Neuronal stem cell (in vitro differentiated cells): Measurements from ENCODE around the gene ALG3.

Experiments
- DNase-seq: peaks from one replicate; pipeline ENCODE4 v3.0.0-alpha.2; 2013; ENCODE audit warnings: low spot score
- H2AFZ ChIP-seq: one replicate; pipeline ENCODE4 v1.6.1; 2013; ENCODE audit warnings: mild to moderate bottlenecking, low read length, inconsistent platforms
- H2AK5ac ChIP-seq: 2 replicates; pipeline ENCODE4 v1.6.1; 2013; ENCODE audit warnings: low read depth, mild to moderate bottlenecking, inconsistent platforms, low read length, moderate library complexity, mixed read lengths
- H2BK120ac ChIP-seq: 2 replicates; pipeline ENCODE4 v1.6.1; 2013; ENCODE audit warnings: low read depth, mild to moderate bottlenecking, inconsistent platforms, low read length, moderate library complexity, mixed read lengths
- H2BK12ac ChIP-seq: one replicate; pipeline ENCODE4 v1.6.1; 2013; ENCODE audit warnings: low read length, inconsistent platforms
- H2BK15ac ChIP-seq: 2 replicates; pipeline ENCODE4 v1.6.1; 2013; ENCODE audit warnings: mild to moderate bottlenecking, low read length, inconsistent platforms, mixed read lengths
- H2BK5ac ChIP-seq: one replicate; pipeline ENCODE4 v1.6.1; 2013; ENCODE audit warnings: inconsistent platforms, mild to moderate bottlenecking, low read length, moderate library complexity
- H3K14ac ChIP-seq: one replicate; pipeline ENCODE4 v1.6.1; 2013; ENCODE audit warnings: low read length, inconsistent platforms
- H3K18ac ChIP-seq: 2 replicates; pipeline ENCODE4 v1.6.1; 2013; ENCODE audit warnings: low read length, inconsistent platforms
- H3K23ac ChIP-seq: 2 replicates; pipeline ENCODE4 v1.6.1; 2013; ENCODE audit warnings: low read depth, mild to moderate bottlenecking, mixed read lengths, low read length, inconsistent platforms; ENCODE audit not compliant: poor library complexity
- H3K27ac ChIP-seq: replicated peaks from 3 replicates; pipeline ENCODE4 v1.5.1; 2013; ENCODE audit warnings: low read length, inconsistent platforms
- H3K27me3 ChIP-seq, 3 experiments: 2 replicates each; pipeline ENCODE4 v1.6.1; 2013; ENCODE audit warnings: low read length in 3 of 3, mild to moderate bottlenecking in 2 of 3, inconsistent platforms in 1 of 3, low read depth in 1 of 3, mixed read lengths in 1 of 3, moderate library complexity in 1 of 3; ENCODE audit not compliant: control insufficient read depth in 3 of 3, insufficient read depth in 3 of 3
- H3K36me3 ChIP-seq, 2 donors: replicated peaks in 1 of 2; 2 replicates each; pipeline ENCODE4 v1.6.1; 2013; ENCODE audit warnings: low read length in 2 of 2; ENCODE audit not compliant: control insufficient read depth in 2 of 2, insufficient read depth in 2 of 2
- H3K4ac ChIP-seq: 2 replicates; pipeline ENCODE4 v1.6.1; 2013; ENCODE audit warnings: inconsistent platforms, mild to moderate bottlenecking, low read length, moderate library complexity
- H3K4me1 ChIP-seq, 2 donors: 1 replicate in 1 of 2; 2 replicates in 1 of 2; pipeline ENCODE4 v1.6.1; 2013; ENCODE audit warnings: low read length in 2 of 2, low read depth in 1 of 2; ENCODE audit not compliant: control insufficient read depth in 2 of 2, insufficient read depth in 1 of 2
- H3K4me2 ChIP-seq: one replicate; pipeline ENCODE4 v1.6.1; 2013; ENCODE audit warnings: mild to moderate bottlenecking, low read length, inconsistent platforms; ENCODE audit not compliant: insufficient read depth, poor library complexity, severe bottlenecking
- H3K4me3 ChIP-seq, 2 donors: 2 replicates each; pipeline ENCODE4 v1.5.1; 2013; ENCODE audit warnings: low read length in 2 of 2, mild to moderate bottlenecking in 2 of 2, inconsistent platforms in 1 of 2, moderate library complexity in 1 of 2
- H3K79me1 ChIP-seq: one replicate; pipeline ENCODE4 v1.6.1; 2013; ENCODE audit warnings: low read depth, mild to moderate bottlenecking, inconsistent platforms, low read length, moderate library complexity
- H3K9ac ChIP-seq: one replicate; pipeline ENCODE4 v1.6.1; 2013; ENCODE audit warnings: mild to moderate bottlenecking, low read depth, low read length, inconsistent platforms; ENCODE audit not compliant: poor library complexity
- H3K9me3 ChIP-seq, 2 donors: replicated peaks in 1 of 2; 2 replicates each; pipeline versions ENCODE3 to v1.6.1; 2013; ENCODE audit warnings: low read length in 2 of 2, mild to moderate bottlenecking in 2 of 2, inconsistent platforms in 1 of 2, low read depth in 1 of 2, mixed read lengths in 1 of 2, moderate library complexity in 1 of 2; ENCODE audit not compliant: control insufficient read depth in 2 of 2, insufficient read depth in 1 of 2
- H4K8ac ChIP-seq: one replicate; pipeline ENCODE4 v1.6.1; 2013; ENCODE audit warnings: low read depth, mild to moderate bottlenecking, inconsistent platforms, low read length, moderate library complexity
- H4K91ac ChIP-seq: one replicate; pipeline ENCODE4 v1.6.1; 2013; ENCODE audit warnings: low read length, low read depth, mild to moderate bottlenecking, inconsistent platforms; ENCODE audit not compliant: poor library complexity
- WGBS, 2 donors: extraction: QIAGEN DNeasy Blood & Tissue Kit; methylation state at CpG; one replicate each; pipeline ENCODE4 v1.1.7; 2013; ENCODE audit warnings: missing lambda C conversion rate in 2 of 2, mixed read lengths in 1 of 2; ENCODE audit not compliant: insufficient read length in 2 of 2, insufficient replicate concordance in 1 of 2; ENCODE audit errors: extremely low coverage in 2 of 2; 5-methylcytosine and 5-hydroxymethylcytosine counted together

The ALG3 gene

DNA sequence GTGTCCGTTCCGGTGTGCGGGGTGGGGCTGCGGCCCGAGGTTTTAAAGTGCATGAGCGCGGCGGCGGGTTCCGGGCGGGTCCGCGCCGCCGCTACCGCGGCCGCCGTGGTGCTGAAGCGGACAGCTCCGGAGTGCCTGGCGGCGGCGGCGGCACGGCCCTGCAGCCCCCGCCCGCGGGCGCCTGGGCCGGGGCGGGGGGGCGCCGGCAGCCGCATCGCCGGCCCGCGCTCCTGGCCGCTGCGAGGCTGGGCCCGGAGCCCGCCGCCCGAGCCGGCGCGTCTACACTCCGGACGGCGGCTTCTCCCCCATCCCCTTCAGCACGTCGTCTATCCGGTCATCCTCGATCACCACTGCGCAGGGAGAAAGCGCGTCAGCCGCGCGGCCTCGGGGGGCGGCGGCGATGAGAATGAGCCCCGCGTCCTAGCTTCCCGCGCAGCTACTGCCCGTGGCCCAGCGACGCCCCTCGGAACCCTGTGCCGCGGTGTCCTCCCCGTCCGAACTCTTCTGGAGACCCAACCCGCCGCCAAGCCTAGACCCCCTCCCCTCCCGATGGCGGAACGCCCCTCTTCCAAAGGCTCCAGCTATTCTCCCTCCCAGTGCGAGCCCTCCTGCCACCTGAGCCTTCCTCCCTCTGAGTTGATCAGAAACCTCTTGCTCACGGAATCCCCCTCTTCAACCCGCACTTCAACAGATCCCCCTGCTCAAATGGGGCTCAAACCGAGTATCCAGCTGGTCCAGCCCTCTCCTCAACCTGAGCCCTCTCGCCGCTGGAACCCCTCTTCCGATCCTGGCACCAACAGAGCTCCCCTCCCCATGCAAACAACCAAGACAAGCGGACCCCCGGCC, 11.3 kb upstream of the ALG3 start:
- Histone ChIP-seq H3K23ac (peak overlapping the region; percentile 34), H2AFZ (peak overlapping the region; percentile 98), H3K14ac (peak overlapping the region; percentile 21), H3K27me3 (peaks cover 21 to 46% (median 42%) of the 10 kb centered on the region in 3 experiments), H3K4me2 (peak overlapping the region; percentile 93), H2AK5ac (no peak overlapping the region), H3K9ac (no peak overlapping the region), H3K4me3 (peak overlapping the region; percentile 56 to 82), H3K79me1 (peaks cover 4% of the 10 kb centered on the region), H2BK12ac (no peak overlapping the region), H2BK120ac (no peak overlapping the region), H2BK5ac (peak overlapping the region; percentile 87), H2BK15ac (no peak overlapping the region), H3K9me3 (no peaks in the 10 kb centered on the region), H3K18ac (peak overlapping the region; percentile 57), H4K8ac (no peak overlapping the region), H4K91ac (no peak overlapping the region), H3K27ac (no peak overlapping the region), H3K4ac (no peak overlapping the region), H3K36me3 (no peaks in the 10 kb centered on the region), H3K4me1 (peaks cover 10 to 12% of the 10 kb centered on the region in 2 donors)
- WGBS, 2 donors: no CpG with 5 or more reads among the region's 91 CpGs
- DNase-seq: peak; percentile 54

DNA sequence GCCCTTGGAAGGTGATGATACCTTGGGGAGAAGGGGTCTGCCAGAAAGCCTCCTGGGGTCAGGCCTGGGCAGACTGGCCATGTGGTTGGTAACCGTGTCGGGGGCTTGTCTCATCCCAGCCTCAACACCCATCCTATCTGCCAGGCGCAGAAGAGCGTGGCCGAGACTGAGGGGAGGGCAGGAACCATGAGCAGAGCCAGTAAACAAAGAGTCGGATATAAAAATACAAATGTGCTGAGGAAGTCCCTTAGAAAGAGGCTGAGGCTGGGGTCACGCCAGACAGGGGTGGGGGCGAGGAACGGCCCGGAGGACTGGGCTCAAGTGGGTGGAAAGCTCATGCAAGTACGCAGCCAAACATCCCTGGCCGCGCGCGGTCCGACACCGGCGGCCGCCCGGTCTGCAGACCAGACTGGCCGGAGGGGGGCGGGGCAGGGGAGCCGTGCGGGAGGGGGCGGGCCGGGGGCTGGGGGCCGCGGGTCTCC, 10.7 kb upstream of the ALG3 start:
- Histone ChIP-seq H2BK15ac (no peak overlapping the region), H3K4me1 (peaks cover 10 to 12% of the 10 kb centered on the region in 2 donors), H2BK5ac (no peak overlapping the region), H3K79me1 (peaks cover 4% of the 10 kb centered on the region), H3K4me2 (no peak overlapping the region), H3K23ac (peak overlapping the region; percentile 73), H4K8ac (no peak overlapping the region), H3K18ac (no peak overlapping the region), H2AK5ac (no peak overlapping the region), H3K27ac (no peak overlapping the region), H3K27me3 (peaks cover 21 to 46% (median 36%) of the 10 kb centered on the region in 3 experiments), H3K9me3 (no peaks in the 10 kb centered on the region), H3K9ac (no peak overlapping the region), H3K36me3 (no peaks in the 10 kb centered on the region), H3K4me3 (peak overlapping the region in 1 of 2 donors; percentile 28), H2BK120ac (no peak overlapping the region), H2BK12ac (no peak overlapping the region), H2AFZ (no peak overlapping the region), H3K4ac (no peak overlapping the region), H4K91ac (no peak overlapping the region), H3K14ac (peak overlapping the region; percentile 38)
- no peak for DNase-seq
- WGBS, 2 donors: no CpG with 5 or more reads among the region's 28 CpGs

- peaks cover 21 to 44% (median 34%) of the 10 kb centered on the region in 3 experiments for H3K27me3 ChIP-seq
- H3K4me1 ChIP-seq: peaks cover 10 to 12% of the 10 kb centered on the region in 2 donors
- H3K9me3 ChIP-seq: no peaks in the 10 kb centered on the region
- no peaks in the 10 kb centered on the region for H3K36me3 ChIP-seq
- no peak overlapping the region for H3K23ac ChIP-seq
- DNase-seq: no peak
- peaks cover 4% of the 10 kb centered on the region for H3K79me1 ChIP-seq
- no peak overlapping the region for H3K18ac ChIP-seq
- no peak overlapping the region for H4K91ac ChIP-seq
- H3K4me3 ChIP-seq: peak overlapping the region in 1 of 2 donors; percentile 42
- H2BK120ac ChIP-seq: no peak overlapping the region
- H4K8ac ChIP-seq: no peak overlapping the region
- H2BK12ac ChIP-seq: no peak overlapping the region
- no peak overlapping the region for H3K4me2 ChIP-seq
- H2BK5ac ChIP-seq: no peak overlapping the region
- peak overlapping the region; percentile 38 for H3K14ac ChIP-seq
- no peak overlapping the region for H3K9ac ChIP-seq
- no peak overlapping the region for H2AK5ac ChIP-seq
- H3K4ac ChIP-seq: no peak overlapping the region
- no CpG with 5 or more reads among the region's 5 CpGs for WGBS, 2 donors
- no peak overlapping the region for H3K27ac ChIP-seq
- H2BK15ac ChIP-seq: no peak overlapping the region
- no peak overlapping the region for H2AFZ ChIP-seq
Observed at GRCh38 chr3:184258926-184259325, 10.2 kb upstream of the ALG3 start.
